GM18502 (cell line): ENCODE data around the gene ASRGL1.

Experiments used
- ATAC-seq: cut with Tn5 transposase; IDR thresholded peaks from one replicate; pipeline ENCODE4 v1.9.1; 2021; ENCODE audit warnings: mild to moderate bottlenecking; ENCODE audit not compliant: unreplicated experiment, poor library complexity

Gene ASRGL1

GRCh38 chr11:62409831-62410230 is 72.6 kb downstream of the ASRGL1 start:
- no peak for ATAC-seq

- ATAC-seq, result no peak
Observed at GRCh38 chr11:62410972-62411371, 73.7 kb downstream of the ASRGL1 start.

GRCh38 chr11:62411524-62411923 is 74.3 kb downstream of the ASRGL1 start:
- ATAC-seq, result no peak

- ATAC-seq, result no peak
Observed at GRCh38 chr11:62413060-62413696, 75.9 kb downstream of the ASRGL1 start.

GRCh38 chr11:62416596-62416995 is 79.3 kb downstream of the ASRGL1 start:
- ATAC-seq, result no peak

- ATAC-seq, result no peak
Observed at GRCh38 chr11:62418136-62418535, 80.9 kb downstream of the ASRGL1 start.

- ATAC-seq, result no peak
Observed at GRCh38 chr11:62418733-62419132, 81.5 kb downstream of the ASRGL1 start, which contains the start of gene SCGB1A1. SCGB1A1 (plus strand) TSS chr11:62419033; CDS start chr11:62419096, 63 bp downstream.

GRCh38 chr11:62419314-62419929 is 82.2 kb downstream of the ASRGL1 start:
- no peak for ATAC-seq

- no peak for ATAC-seq
Observed at GRCh38 chr11:62419943-62420342, 82.7 kb downstream of the ASRGL1 start.

- ATAC-seq, result no peak
Observed at GRCh38 chr11:62420882-62421281, 83.6 kb downstream of the ASRGL1 start.

- ATAC-seq, result no peak
Observed at GRCh38 chr11:62421996-62422395, 84.7 kb downstream of the ASRGL1 start.

- no peak for ATAC-seq
Observed at GRCh38 chr11:62423012-62423411, 85.8 kb downstream of the ASRGL1 start.

GRCh38 chr11:62427630-62428233 is 90.5 kb downstream of the ASRGL1 start:
- no peak for ATAC-seq

GRCh38 chr11:62428871-62429560 is 91.8 kb downstream of the ASRGL1 start:
- no peak for ATAC-seq

- no peak for ATAC-seq
Observed at GRCh38 chr11:62430425-62430824, 93.2 kb downstream of the ASRGL1 start.

GRCh38 chr11:62431171-62431901 is 94.1 kb downstream of the ASRGL1 start:
- no peak for ATAC-seq

GRCh38 chr11:62432695-62433094 is 95.4 kb downstream of the ASRGL1 start:
- no peak for ATAC-seq

- ATAC-seq, result no peak
Observed at GRCh38 chr11:62433141-62433903, 96.1 kb downstream of the ASRGL1 start.

GRCh38 chr11:62433904-62434276 is 96.6 kb downstream of the ASRGL1 start:
- no peak for ATAC-seq
